Astrocyte of the spinal cord (primary cell): Measurements from ENCODE around the gene CNGA3.

ENCODE experiments used
- DNase-seq: peaks from one replicate; pipeline ENCODE4 v3.0.0; 2011; ENCODE audit warnings: low read depth, low spot score
- H3K4me3 ChIP-seq: 2 replicates; pipeline ENCODE4 v1.5.1; 2011; ENCODE audit warnings: low read depth, mild to moderate bottlenecking, low read length, moderate library complexity
- in situ Hi-C: cut with HindIII; loops from 2 replicates; pipeline ENCODE4 v1.10.0; 2017; ENCODE audit warnings: low sequenced_read_pairs
- TF ChIP-seq, protein P1 (sequence below): IDR thresholded peaks from 2 replicates; pipeline ENCODE4 v1.5.1; 2012; ENCODE audit warnings: low read depth, mild to moderate bottlenecking, low read length, inconsistent platforms

Gene CNGA3

DNA sequence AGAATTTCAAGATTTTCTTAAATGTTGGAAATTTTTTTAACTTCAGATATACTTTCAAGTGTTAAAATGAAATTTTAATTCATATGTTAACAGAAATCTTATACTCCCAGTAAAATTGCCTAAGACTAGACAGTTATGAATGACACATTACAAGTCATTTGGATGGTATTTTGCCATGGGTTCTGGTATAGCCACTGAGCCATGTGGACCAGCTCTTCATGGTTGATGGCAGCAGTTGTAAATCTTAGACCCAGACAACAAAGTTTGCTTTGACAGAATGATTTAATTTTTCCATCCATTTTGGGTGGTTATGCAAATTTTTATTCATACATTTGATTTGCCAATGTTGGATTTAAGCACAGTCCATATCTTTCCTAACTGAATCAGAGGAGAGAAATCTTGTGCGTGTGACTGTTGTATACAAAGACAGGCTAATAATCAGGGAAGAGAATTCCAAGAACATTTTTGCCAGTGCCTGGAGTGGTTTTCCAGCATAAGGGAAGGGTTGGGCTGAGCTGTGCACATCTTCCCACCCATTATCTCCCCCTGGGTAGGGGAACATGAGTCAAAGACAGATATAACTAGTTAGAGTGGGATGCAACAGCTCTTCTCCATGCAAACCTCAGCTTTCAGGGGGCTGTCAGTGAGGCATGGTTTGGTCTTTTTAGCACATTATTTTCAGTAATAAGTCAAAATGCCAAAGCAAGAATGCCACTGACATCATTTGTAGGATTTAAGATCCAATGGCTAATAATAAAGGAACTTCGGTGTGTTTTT lies 70.3 kb downstream of the CNGA3 start:
- no peak overlapping the region for H3K4me3 ChIP-seq
- TF ChIP-seq, protein P1, sequence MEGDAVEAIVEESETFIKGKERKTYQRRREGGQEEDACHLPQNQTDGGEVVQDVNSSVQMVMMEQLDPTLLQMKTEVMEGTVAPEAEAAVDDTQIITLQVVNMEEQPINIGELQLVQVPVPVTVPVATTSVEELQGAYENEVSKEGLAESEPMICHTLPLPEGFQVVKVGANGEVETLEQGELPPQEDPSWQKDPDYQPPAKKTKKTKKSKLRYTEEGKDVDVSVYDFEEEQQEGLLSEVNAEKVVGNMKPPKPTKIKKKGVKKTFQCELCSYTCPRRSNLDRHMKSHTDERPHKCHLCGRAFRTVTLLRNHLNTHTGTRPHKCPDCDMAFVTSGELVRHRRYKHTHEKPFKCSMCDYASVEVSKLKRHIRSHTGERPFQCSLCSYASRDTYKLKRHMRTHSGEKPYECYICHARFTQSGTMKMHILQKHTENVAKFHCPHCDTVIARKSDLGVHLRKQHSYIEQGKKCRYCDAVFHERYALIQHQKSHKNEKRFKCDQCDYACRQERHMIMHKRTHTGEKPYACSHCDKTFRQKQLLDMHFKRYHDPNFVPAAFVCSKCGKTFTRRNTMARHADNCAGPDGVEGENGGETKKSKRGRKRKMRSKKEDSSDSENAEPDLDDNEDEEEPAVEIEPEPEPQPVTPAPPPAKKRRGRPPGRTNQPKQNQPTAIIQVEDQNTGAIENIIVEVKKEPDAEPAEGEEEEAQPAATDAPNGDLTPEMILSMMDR = no peak
- DNase-seq = no peak
- in situ Hi-C loops = no loop called here

DNA sequence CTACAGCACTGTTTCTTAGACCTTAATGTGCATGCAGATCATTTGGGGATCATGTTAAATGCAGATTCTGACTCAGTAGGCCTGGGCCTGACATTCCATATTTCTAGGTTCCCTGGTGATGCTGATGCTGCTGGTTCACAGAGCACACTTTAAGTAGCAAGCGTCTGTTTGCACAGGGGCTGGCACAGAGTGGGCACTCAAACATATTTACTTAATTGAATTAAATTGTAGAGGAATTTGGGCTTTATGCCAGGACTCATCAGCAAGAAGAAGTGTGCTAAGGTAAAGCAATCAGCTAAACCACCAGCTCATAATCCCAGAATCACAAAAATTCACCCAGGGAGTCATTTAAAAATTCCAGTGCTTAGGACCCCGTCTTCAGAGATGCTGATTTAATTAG lies 73.3 kb downstream of the CNGA3 start:
- DNase-seq = no peak
- H3K4me3 ChIP-seq = no peak overlapping the region
- TF ChIP-seq, protein P1 = no peak
- in situ Hi-C loops = no loop called here

DNA sequence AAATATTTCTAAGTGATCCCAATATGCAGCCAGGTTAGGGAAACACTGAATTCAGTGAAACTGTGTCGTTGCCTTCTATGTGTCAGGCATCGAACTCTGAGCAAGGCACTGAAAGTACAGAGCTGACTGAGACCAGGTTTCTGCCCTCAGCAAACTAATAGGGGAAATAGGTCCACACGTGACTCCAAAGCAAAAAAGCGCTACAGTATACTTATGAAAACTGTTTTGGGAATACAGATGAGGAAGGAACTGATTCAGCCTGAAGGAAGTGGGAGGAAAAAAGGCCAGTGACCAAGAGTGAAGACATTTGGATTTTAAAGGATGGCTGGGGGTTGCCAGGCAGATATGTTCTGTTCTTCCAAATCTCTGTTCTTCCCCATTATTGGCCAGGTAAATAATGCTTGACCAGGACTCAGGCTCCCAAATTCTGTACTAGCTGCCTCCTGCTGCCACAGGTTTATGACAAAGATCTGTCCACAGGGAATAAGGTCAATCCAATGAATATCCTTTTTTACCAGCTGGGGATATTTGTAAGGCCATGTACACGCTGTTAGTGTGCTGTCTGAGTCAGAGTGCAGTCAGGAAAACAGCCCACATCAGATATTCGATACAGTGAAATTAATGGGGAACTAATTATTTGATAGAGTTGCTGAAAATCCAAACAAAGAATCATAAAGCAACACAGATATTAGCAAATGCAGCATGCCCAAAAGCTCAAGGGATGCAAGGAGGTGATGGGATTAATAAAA lies 73.9 kb downstream of the CNGA3 start:
- in situ Hi-C loops = no loop called here
- no peak overlapping the region for H3K4me3 ChIP-seq
- TF ChIP-seq, protein P1 = no peak
- no peak for DNase-seq

DNA sequence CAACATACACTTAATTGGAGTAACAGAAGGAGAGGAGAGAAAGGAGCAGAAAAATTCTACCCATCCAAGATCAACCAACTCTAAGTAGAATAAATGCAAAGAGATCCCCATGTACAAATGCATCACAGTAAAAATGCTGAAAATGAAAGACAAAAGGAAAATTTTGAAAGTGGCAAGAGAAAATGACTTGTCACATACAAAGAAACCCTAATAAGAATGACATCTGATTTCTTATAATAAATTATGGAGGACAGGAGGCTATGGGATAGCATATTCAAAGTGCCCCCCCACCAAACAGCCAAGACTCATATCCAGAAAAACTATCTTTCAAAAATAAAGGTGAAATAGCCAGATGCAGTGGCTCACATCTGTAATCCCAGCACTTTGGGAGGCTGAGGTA lies 76.2 kb downstream of the CNGA3 start:
- in situ Hi-C loops = no loop called here
- no peak for DNase-seq
- TF ChIP-seq, protein P1 = no peak
- no peak overlapping the region for H3K4me3 ChIP-seq

DNA sequence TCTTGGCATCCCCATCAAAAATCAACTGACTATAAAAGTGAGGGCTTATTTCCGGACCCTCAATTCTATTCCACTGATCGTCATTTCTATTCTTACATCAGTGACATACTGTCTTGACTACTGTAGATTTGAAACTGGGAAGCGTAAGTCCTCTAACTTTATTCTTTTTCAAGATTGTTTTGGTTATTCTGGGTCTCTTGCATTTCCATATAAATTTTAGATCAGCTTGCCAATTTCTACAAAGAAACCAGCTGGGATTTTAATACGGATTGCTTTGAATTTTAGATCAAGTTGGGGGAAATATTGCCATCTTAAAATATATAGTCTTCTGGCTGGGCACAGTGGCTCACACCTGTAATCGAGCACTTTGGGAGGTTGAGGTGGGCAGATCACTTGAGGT lies 80.5 kb downstream of the CNGA3 start:
- in situ Hi-C loops = no loop called here
- H3K4me3 ChIP-seq = no peak overlapping the region
- TF ChIP-seq, protein P1 = no peak
- no peak for DNase-seq

DNA sequence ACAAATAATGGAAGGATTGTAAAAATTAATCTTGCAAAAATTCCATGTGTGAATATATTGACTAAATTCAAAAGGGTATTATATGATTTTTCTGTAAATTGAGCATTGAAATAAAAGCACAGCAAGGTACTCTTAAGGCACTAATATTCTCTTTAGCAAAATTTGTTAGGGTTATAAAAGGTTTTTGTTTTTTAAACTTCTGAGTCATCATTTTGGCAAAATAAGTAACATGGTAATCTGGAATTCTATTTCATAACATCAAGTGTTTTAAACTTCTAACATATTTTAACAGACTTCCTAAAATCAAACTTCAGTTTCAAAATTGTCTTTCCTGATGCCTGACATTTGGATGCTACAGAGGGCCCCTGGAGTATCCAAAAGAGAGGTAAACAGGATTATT lies 85.9 kb downstream of the CNGA3 start:
- TF ChIP-seq, protein P1 = no peak
- H3K4me3 ChIP-seq = no peak overlapping the region
- in situ Hi-C loops = no loop called here

More for the DNA sequence above, 85.9 kb downstream of the CNGA3 start:
- DNase-seq = no peak
